HuH-7.5 (cell line): ENCODE results near the gene TMEM223.
"Not testable (repeated sequence)": the region's sequence is repeated elsewhere in the genome, so short reads cannot be mapped to it uniquely, and the experiment has no call there.

ENCODE experiments used
- DNase-seq: peaks from one replicate; pipeline ENCODE4 v3.0.0; 2011; ENCODE audit warnings: low spot score

The TMEM223 gene

GRCh38 chr11:62801071-62801470 lies 9.3 kb upstream of the TMEM223 start:
- DNase-seq = no peak

GRCh38 chr11:62799486-62799885 lies 7.7 kb upstream of the TMEM223 start:
- DNase-seq = no peak

- no peak for DNase-seq
Measured at GRCh38 chr11:62796281-62796680, 4.5 kb upstream of the TMEM223 start.

GRCh38 chr11:62794201-62794775 lies 2.5 kb upstream of the TMEM223 start:
- DNase-seq = no peak

- DNase-seq = no peak
Measured at GRCh38 chr11:62792202-62792575, 383 bp upstream of the TMEM223 start.

- no peak for DNase-seq
Measured at GRCh38 chr11:62789576-62789975, 2.2 kb downstream of the TMEM223 start.

GRCh38 chr11:62788991-62789390 lies 2.8 kb downstream of the TMEM223 start:
- DNase-seq = no peak

- peak; percentile 96 for DNase-seq
Measured at GRCh38 chr11:62787005-62787759, 4.6 kb downstream of the TMEM223 start, which contains the start of gene TMEM179B. Gene TMEM179B (plus strand): TSS chr11:62787402. CDS start chr11:62787432, 30 bp downstream.

GRCh38 chr11:62786318-62787004 lies 5.3 kb downstream of the TMEM223 start:
- peak; percentile 95 for DNase-seq

- DNase-seq = no peak
Measured at GRCh38 chr11:62782753-62783152, 9.1 kb downstream of the TMEM223 start.

- DNase-seq = no peak
Measured at GRCh38 chr11:62778441-62778840, 13.4 kb downstream of the TMEM223 start.

GRCh38 chr11:62777389-62777788 lies 14.4 kb downstream of the TMEM223 start:
- no peak for DNase-seq

- DNase-seq = no peak
Measured at GRCh38 chr11:62775646-62776045, 16.2 kb downstream of the TMEM223 start.

- no peak for DNase-seq
Measured at GRCh38 chr11:62774407-62774806, 17.4 kb downstream of the TMEM223 start.

- peak; percentile 97 for DNase-seq
Measured at GRCh38 chr11:62771144-62772021, 20.4 kb downstream of the TMEM223 start, which contains the start of gene TAF6L. Gene TAF6L (plus strand): TSS chr11:62771396. CDS start chr11:62775784, 4,388 bp downstream.

- DNase-seq = no peak
Measured at GRCh38 chr11:62770778-62771143, 21.0 kb downstream of the TMEM223 start.

GRCh38 chr11:62760867-62761227 lies 31.0 kb downstream of the TMEM223 start:
- not testable (repeated sequence) for DNase-seq

GRCh38 chr11:62757846-62758788 lies 33.7 kb downstream of the TMEM223 start:
- DNase-seq = no peak

- DNase-seq = no peak
Measured at GRCh38 chr11:62755086-62755615, 36.7 kb downstream of the TMEM223 start.

GRCh38 chr11:62753736-62754603 lies 37.8 kb downstream of the TMEM223 start, which contains the start of gene ZBTB3:
Gene ZBTB3 (minus strand): TSS chr11:62754160. CDS start chr11:62753664, 496 bp downstream.
- DNase-seq = peak; percentile 90
